Esophagus muscularis mucosa (tissue), 4 donors: ENCODE data around the gene PCA3. TPM values are rescaled to one million over a fixed set of nuclear protein-coding genes. Genes with fewer than 3 reads are reported as not detected.

Source experiments
- DNase-seq: peaks from one replicate; pipeline ENCODE4 v3.0.0-alpha.2; 2017; ENCODE audit errors: extremely low spot score
- H3K27ac ChIP-seq, 4 donors: fragments of 200-600 bp; sonication (generic); replicated peaks in 1 of 4; 1 replicate in 3 of 4; 2 replicates in 1 of 4; pipeline ENCODE4 v1.5.1; 2016 to 2019; ENCODE audit warnings: mild to moderate bottlenecking in 1 of 4
- H3K27me3 ChIP-seq, 4 donors: fragments of 200-600 bp; sonication (generic); one replicate each; pipeline versions ENCODE4 v1.5.1 to v1.6.0; 2016 to 2019
- H3K36me3 ChIP-seq, 4 donors: fragments of 200-600 bp; sonication (generic); one replicate each; pipeline ENCODE4 v1.5.1; 2016 to 2019
- H3K4me1 ChIP-seq, 4 donors: fragments of 200-600 bp; sonication (generic); one replicate each; pipeline ENCODE4 v1.5.1; 2016 to 2019
- H3K4me3 ChIP-seq, 4 donors: fragments of 200-600 bp; sonication (generic); 1 replicate in 2 of 4; 2 replicates in 2 of 4; pipeline ENCODE4 v1.5.1; 2016 to 2019; ENCODE audit warnings: mild to moderate bottlenecking in 4 of 4, moderate library complexity in 1 of 4
- H3K9me3 ChIP-seq, 4 donors: fragments of 200-600 bp; sonication (generic); 1 replicate in 3 of 4; 2 replicates in 1 of 4; pipeline ENCODE4 v1.5.1; 2016 to 2019
- EP300 ChIP-seq: sonication (generic); formaldehyde crosslinking; IDR thresholded peaks from one replicate; pipeline ENCODE4 v1.6.1; 2017; ENCODE audit warnings: antibody characterized with exemption
- POLR2A ChIP-seq: fragments of 450-650 bp; IDR thresholded peaks from one replicate; pipeline ENCODE4 v1.6.1; 2017; ENCODE audit warnings: antibody characterized with exemption, moderate library complexity, mild to moderate bottlenecking, low read depth
- POLR2AphosphoS5 ChIP-seq, 2 donors: sonication (generic); formaldehyde crosslinking; IDR thresholded peaks; one replicate each; pipeline ENCODE4 v1.6.1; 2017; ENCODE audit warnings: antibody characterized with exemption in 2 of 2
- WGBS: methylation state at CpG from one replicate; pipeline ENCODE4 v1.1.5; 2018; 5-methylcytosine and 5-hydroxymethylcytosine counted together
- intact Hi-C: fragments of 100-400 bp; cut with DNase I; formaldehyde crosslinking; loops from one replicate; pipeline ENCODE4 v1.15.1; 2023
- total RNA-seq, 4 donors: library from RNA; depleted of rRNA; stranded (reverse); fragments of >200 nt; gene quantifications; one replicate each; pipeline versions ENCODE4 v1.1.0 to v1.2.1, GENCODE V29; 2016
- TF ChIP-seq, protein P1 (sequence below), 3 experiments: fragments of 200-600 bp in 2 of 3; fragments of 450-650 bp in 1 of 3; sonication (generic) in 2 of 3; IDR thresholded peaks; one replicate each; pipeline ENCODE4 v1.5.1; 2017 to 2019; ENCODE audit warnings: antibody characterized with exemption in 3 of 3, mild to moderate bottlenecking in 2 of 3, moderate library complexity in 1 of 3

Gene PCA3
- total RNA-seq, 4 donors from 2014 or later, result under 0.01 to 1.0 (median 0.65) TPM; not detected in 1

DNA sequence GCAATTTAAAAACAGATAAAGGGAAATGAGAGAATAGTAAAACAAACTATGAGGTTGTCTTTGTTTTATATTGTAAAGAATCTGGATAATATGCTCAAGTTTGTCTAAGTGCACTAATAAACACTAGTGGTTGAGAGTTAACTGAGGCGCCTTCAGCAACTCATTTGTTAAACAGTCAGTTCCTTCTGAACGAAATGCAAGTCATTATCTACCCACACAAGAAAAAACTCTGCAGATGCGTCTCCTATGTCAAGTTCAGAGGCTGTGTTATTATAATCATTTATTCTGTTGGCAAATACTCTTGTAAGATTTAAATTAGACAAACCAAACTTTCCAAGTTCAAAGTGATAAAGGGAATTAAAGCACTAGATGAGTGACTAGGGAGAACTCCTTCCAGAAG lies 20.3 kb upstream of the PCA3 start:
- Histone ChIP-seq H3K36me3 (peaks cover 0 to 3% (median 0%) of the 10 kb centered on the region in 4 donors), H3K27me3 (no peaks in the 10 kb centered on the region), H3K4me3 (no peak overlapping the region), H3K9me3 (no peaks in the 10 kb centered on the region), H3K4me1 (peaks cover 0 to 17% (median 14%) of the 10 kb centered on the region in 4 donors), H3K27ac (no peak overlapping the region)
- DNase-seq, result no peak
- 29% methylated on average over 3 of the region's 3 CpGs for WGBS
- TF ChIP-seq, protein P1, sequence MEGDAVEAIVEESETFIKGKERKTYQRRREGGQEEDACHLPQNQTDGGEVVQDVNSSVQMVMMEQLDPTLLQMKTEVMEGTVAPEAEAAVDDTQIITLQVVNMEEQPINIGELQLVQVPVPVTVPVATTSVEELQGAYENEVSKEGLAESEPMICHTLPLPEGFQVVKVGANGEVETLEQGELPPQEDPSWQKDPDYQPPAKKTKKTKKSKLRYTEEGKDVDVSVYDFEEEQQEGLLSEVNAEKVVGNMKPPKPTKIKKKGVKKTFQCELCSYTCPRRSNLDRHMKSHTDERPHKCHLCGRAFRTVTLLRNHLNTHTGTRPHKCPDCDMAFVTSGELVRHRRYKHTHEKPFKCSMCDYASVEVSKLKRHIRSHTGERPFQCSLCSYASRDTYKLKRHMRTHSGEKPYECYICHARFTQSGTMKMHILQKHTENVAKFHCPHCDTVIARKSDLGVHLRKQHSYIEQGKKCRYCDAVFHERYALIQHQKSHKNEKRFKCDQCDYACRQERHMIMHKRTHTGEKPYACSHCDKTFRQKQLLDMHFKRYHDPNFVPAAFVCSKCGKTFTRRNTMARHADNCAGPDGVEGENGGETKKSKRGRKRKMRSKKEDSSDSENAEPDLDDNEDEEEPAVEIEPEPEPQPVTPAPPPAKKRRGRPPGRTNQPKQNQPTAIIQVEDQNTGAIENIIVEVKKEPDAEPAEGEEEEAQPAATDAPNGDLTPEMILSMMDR (IDR thresholded peaks at IDR 0.05), result no peak
- no peak for TF ChIP-seq EP300
- no peak for TF ChIP-seq POLR2AphosphoS5 (IDR thresholded peaks at IDR 0.05)
- no peak for TF ChIP-seq POLR2A
- intact Hi-C loops, result no loop called here

DNA sequence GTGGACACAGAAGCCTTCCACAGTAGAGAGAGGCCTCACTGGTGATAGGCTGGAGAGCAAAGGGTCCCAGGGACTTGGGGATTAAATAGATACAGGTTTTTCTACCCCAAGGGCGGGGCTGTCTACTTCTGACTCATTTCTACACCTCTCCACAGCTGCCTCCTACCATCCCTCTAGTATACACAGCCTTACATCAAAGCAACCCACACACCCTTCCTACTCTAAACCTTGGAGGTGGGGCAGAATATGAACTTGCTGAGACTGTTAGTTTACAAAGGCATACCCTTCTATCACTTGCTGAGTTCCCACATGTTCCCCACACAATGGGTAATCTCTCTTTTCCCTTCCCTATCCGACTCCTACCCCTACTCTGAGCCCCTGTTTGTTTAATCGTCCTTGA lies 19.9 kb upstream of the PCA3 start:
- WGBS, result 68% methylated on average over 3 of the region's 3 CpGs
- Histone ChIP-seq H3K4me1 (peaks cover 0 to 17% (median 14%) of the 10 kb centered on the region in 4 donors), H3K9me3 (no peaks in the 10 kb centered on the region), H3K27ac (no peak overlapping the region), H3K27me3 (no peaks in the 10 kb centered on the region), H3K36me3 (peaks cover 0 to 3% (median 0%) of the 10 kb centered on the region in 4 donors), H3K4me3 (no peak overlapping the region)
- intact Hi-C loops, result no loop called here
- DNase-seq, result peak; percentile 84
- no peak for TF ChIP-seq POLR2AphosphoS5 (IDR thresholded peaks at IDR 0.05)
- TF ChIP-seq EP300, result no peak
- TF ChIP-seq, protein P1 (IDR thresholded peaks at IDR 0.05), result no peak
- TF ChIP-seq POLR2A, result no peak

DNA sequence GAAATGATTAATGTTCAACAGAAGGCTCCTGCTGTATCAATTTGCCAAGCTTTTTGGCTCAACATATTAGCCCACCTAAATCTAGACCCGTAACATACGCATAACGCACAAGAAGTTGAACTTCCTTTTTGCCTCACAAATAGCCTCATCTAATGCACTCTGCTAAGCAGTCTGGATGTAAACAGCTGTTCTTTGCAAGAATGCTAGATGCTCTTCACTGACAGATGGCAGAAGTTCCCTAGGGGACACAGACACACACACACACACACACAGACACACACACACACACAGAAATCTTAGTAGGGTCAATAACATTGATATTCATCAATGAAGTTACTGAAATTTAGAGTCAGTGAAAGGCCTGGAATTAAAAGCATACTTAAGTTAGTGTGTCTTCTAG lies 13.2 kb upstream of the PCA3 start:
- 85% methylated on average over 3 of the region's 3 CpGs for WGBS
- no peak overlapping the region for H3K4me3 ChIP-seq
- intact Hi-C loops, result no loop called here
- DNase-seq, result no peak
- H3K9me3 ChIP-seq, result no peaks in the 10 kb centered on the region
- TF ChIP-seq POLR2AphosphoS5 (IDR thresholded peaks at IDR 0.05), result no peak
- TF ChIP-seq POLR2A, result no peak
- TF ChIP-seq, protein P1 (IDR thresholded peaks at IDR 0.05), result no peak
- no peak for TF ChIP-seq EP300
- peaks cover 0 to 7% (median 3%) of the 10 kb centered on the region in 4 donors for H3K4me1 ChIP-seq
- no peak overlapping the region for H3K27ac ChIP-seq
- H3K27me3 ChIP-seq, result no peaks in the 10 kb centered on the region
- peaks cover 0 to 23% (median 0%) of the 10 kb centered on the region in 4 donors for H3K36me3 ChIP-seq

DNA sequence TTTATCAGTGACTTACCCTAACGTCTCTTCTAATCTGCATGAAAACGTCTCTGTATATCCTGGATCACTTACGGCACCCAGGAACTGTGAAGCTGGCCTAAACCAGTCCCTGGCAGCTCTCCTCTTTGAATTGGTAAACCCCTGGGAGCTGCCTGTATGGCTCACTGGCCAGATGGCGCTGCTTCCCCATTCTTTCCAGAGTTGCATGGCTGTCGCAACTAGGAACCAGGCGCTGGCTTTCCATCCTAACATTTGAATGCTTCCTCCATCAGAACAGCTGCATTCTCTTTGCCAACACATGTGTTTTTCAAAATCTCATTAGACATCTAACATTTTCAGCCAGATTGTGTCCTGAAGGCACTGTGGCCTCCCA lies 8.0 kb upstream of the PCA3 start:
- TF ChIP-seq, protein P1 (IDR thresholded peaks at IDR 0.05), result no peak
- TF ChIP-seq POLR2A (no peak), EP300 (no peak), POLR2AphosphoS5 (IDR thresholded peaks at IDR 0.05) (no peak)
- H3K27me3 ChIP-seq, result no peaks in the 10 kb centered on the region
- intact Hi-C loops, result no loop called here
- DNase-seq, result peak; percentile 91
- H3K36me3 ChIP-seq, result peaks cover 0 to 33% (median 4%) of the 10 kb centered on the region in 4 donors
- 62% methylated on average over 6 of the region's 6 CpGs for WGBS
- peaks cover 0 to 22% (median 13%) of the 10 kb centered on the region in 4 donors for H3K4me1 ChIP-seq
- no peak overlapping the region for H3K27ac ChIP-seq
- H3K4me3 ChIP-seq, result no peak overlapping the region
- no peaks in the 10 kb centered on the region for H3K9me3 ChIP-seq
